HEK293 (cell line): ENCODE measurements around the gene TBL1X.

ENCODE experiments used
- CTCF ChIA-PET: fragments of 350-600 bp; formaldehyde crosslinking; extraction: SDS; loops from one replicate; lab custom pipeline; 2021; ENCODE audit warnings: antibody characterized with exemption; lab: Yijun Ruan, JAX
- POLR2A ChIA-PET: fragments of 300-600 bp; formaldehyde crosslinking; extraction: SDS; loops from one replicate; lab custom pipeline; 2020; ENCODE audit warnings: antibody characterized with exemption, inconsistent platforms; lab: Yijun Ruan, JAX
- H3K27ac ChIP-seq: fragments of 200-500 bp; sonication (Bioruptor generic); 2 replicates; pipeline ENCODE4 v1.5.1; 2014; ENCODE audit warnings: low read depth, low read length, control low read depth, inconsistent platforms; ENCODE audit errors: extremely low read depth
- H3K36me3 ChIP-seq, 2 experiments: fragments of 200-500 bp in 1 of 2; sonication (Bioruptor generic) in 1 of 2; 1 replicate in 1 of 2; 2 replicates in 1 of 2; pipeline ENCODE4 v1.5.1; 2014 to 2017; ENCODE audit warnings: inconsistent platforms in 2 of 2, low read length in 2 of 2; ENCODE audit not compliant: control insufficient read depth in 2 of 2, insufficient read depth in 1 of 2
- H3K4me1 ChIP-seq: fragments of 200-500 bp; sonication (Bioruptor generic); 2 replicates; pipeline ENCODE4 v1.5.1; 2014; ENCODE audit warnings: mild to moderate bottlenecking, low read length, inconsistent platforms; ENCODE audit not compliant: control insufficient read depth, insufficient read depth
- H3K4me3 ChIP-seq: 2 replicates; pipeline ENCODE4 v1.5.1; 2011; ENCODE audit warnings: low read depth, mild to moderate bottlenecking, control low read depth, low read length, moderate library complexity
- H3K9me3 ChIP-seq: fragments of 200-500 bp; sonication (Bioruptor generic); 2 replicates; pipeline ENCODE4 v1.5.1; 2014; ENCODE audit warnings: low read depth, low read length, inconsistent platforms; ENCODE audit not compliant: control insufficient read depth, insufficient read depth
- GLI2 ChIP-seq: fragments of 450-650 bp; formaldehyde crosslinking; IDR thresholded peaks from 2 replicates; pipeline ENCODE4; 2017; ENCODE audit warnings: missing biosample characterization, missing genetic modification characterization, low read depth, borderline replicate concordance
- GLI4 ChIP-seq: fragments of 450-650 bp; formaldehyde crosslinking; IDR thresholded peaks from 2 replicates; pipeline ENCODE4 v1.5.1; 2016; ENCODE audit warnings: missing biosample characterization, missing genetic modification characterization
- HOXA7 ChIP-seq: sonication (generic); formaldehyde crosslinking; IDR thresholded peaks from 2 replicates; pipeline ENCODE4 v1.8.1; 2022; ENCODE audit warnings: missing genetic modification reagents, borderline replicate concordance
- PRDM4 ChIP-seq: fragments of 450-650 bp; formaldehyde crosslinking; IDR thresholded peaks from 2 replicates; pipeline ENCODE4 v1.5.1; 2017; ENCODE audit warnings: missing biosample characterization, missing genetic modification characterization
- SALL2 ChIP-seq: fragments of 450-650 bp; formaldehyde crosslinking; IDR thresholded peaks from 2 replicates; pipeline ENCODE4 v1.5.0; 2017; ENCODE audit warnings: missing biosample characterization, mild to moderate bottlenecking, missing genetic modification characterization, borderline replicate concordance
- SCRT1 ChIP-seq: fragments of 450-650 bp; formaldehyde crosslinking; IDR thresholded peaks from 2 replicates; pipeline ENCODE4 v1.5.1; 2016; ENCODE audit warnings: missing biosample characterization, missing genetic modification characterization, borderline replicate concordance
- SP2 ChIP-seq: fragments of 450-650 bp; formaldehyde crosslinking; IDR thresholded peaks from 2 replicates; pipeline ENCODE4 v1.5.1; 2016; ENCODE audit warnings: missing biosample characterization, missing genetic modification characterization
- ZBTB17 ChIP-seq: fragments of 450-650 bp; formaldehyde crosslinking; IDR thresholded peaks from 2 replicates; pipeline ENCODE4 v1.5.1; 2016; ENCODE audit warnings: missing biosample characterization, missing genetic modification characterization
- ZBTB7A ChIP-seq: fragments of 450-650 bp; formaldehyde crosslinking; IDR thresholded peaks from 2 replicates; pipeline ENCODE4 v1.5.1; 2016; ENCODE audit warnings: low read depth, missing biosample characterization, missing genetic modification characterization
- ZFP69B ChIP-seq: fragments of 450-650 bp; formaldehyde crosslinking; IDR thresholded peaks from 2 replicates; pipeline ENCODE4 v1.5.1; 2016; ENCODE audit warnings: missing biosample characterization, missing genetic modification characterization
- ZNF214 ChIP-seq: fragments of 450-650 bp; formaldehyde crosslinking; IDR thresholded peaks from 2 replicates; pipeline ENCODE4 v1.5.1; 2017; ENCODE audit warnings: missing biosample characterization, mild to moderate bottlenecking, missing genetic modification characterization, borderline replicate concordance
- ZNF311 ChIP-seq: fragments of 450-650 bp; formaldehyde crosslinking; IDR thresholded peaks from 2 replicates; pipeline ENCODE4 v1.5.1; 2017; ENCODE audit warnings: missing biosample characterization, missing genetic modification characterization, borderline replicate concordance
- ZNF394 ChIP-seq: fragments of 450-650 bp; formaldehyde crosslinking; IDR thresholded peaks from 2 replicates; pipeline ENCODE4 v1.5.1; 2016; ENCODE audit warnings: missing biosample characterization, missing genetic modification characterization, mild to moderate bottlenecking, moderate library complexity, borderline replicate concordance
- ZNF585B ChIP-seq: fragments of 450-650 bp; formaldehyde crosslinking; IDR thresholded peaks from 2 replicates; pipeline ENCODE4 v1.5.1; 2016; ENCODE audit warnings: missing biosample characterization, missing genetic modification characterization
- ZNF624 ChIP-seq: fragments of 450-650 bp; formaldehyde crosslinking; IDR thresholded peaks from 2 replicates; pipeline ENCODE4 v1.5.1; 2017; ENCODE audit warnings: missing biosample characterization, missing genetic modification characterization
- ZNF664 ChIP-seq: fragments of 450-650 bp; formaldehyde crosslinking; IDR thresholded peaks from 2 replicates; pipeline ENCODE4 v1.5.1; 2016; ENCODE audit warnings: missing biosample characterization, missing genetic modification characterization
- ZNF677 ChIP-seq: fragments of 450-650 bp; IDR thresholded peaks from 2 replicates; pipeline ENCODE4 v1.5.0; 2018; ENCODE audit warnings: missing biosample characterization, mild to moderate bottlenecking, missing genetic modification characterization, moderate library complexity
- ZSCAN5A ChIP-seq: fragments of 450-650 bp; formaldehyde crosslinking; IDR thresholded peaks from 2 replicates; pipeline ENCODE4 v1.5.1; 2016; ENCODE audit warnings: missing biosample characterization, missing genetic modification characterization

Gene TBL1X

GRCh38 chrX:9466736-9467135 is 1.9 kb downstream of the TBL1X start:
- no peaks in the 10 kb centered on the region for H3K9me3 ChIP-seq
- no peaks in the 10 kb centered on the region for H3K4me1 ChIP-seq
- ChIA-PET CTCF (no interaction called here), POLR2A (interaction anchor here (0.7 kb wide), 1 partner anchor 109 kb away, joined by 3 read pairs; no protein-coding TSS in a partner anchor)
- no peak overlapping the region for H3K27ac ChIP-seq
- H3K4me3 ChIP-seq, result no peak overlapping the region; the same call in 1 of the 2 replicates
- no peak for TF ChIP-seq ZNF585B (tag by site-specific recombination)
- TF ChIP-seq ZSCAN5A (tag by site-specific recombination), result no peak
- TF ChIP-seq SP2 (tag by site-specific recombination), result no peak
- no peak for TF ChIP-seq GLI2 (tag by site-specific recombination)
- no peak for TF ChIP-seq ZFP69B (tag by site-specific recombination)
- no peak for TF ChIP-seq HOXA7 (CRISPR knock-in tag)
- TF ChIP-seq PRDM4, result no peak
- H3K36me3 ChIP-seq, result no peaks in the 10 kb centered on the region

GRCh38 chrX:9467146-9467545 is 2.3 kb downstream of the TBL1X start:
- no peak overlapping the region for H3K27ac ChIP-seq
- no peaks in the 10 kb centered on the region for H3K4me1 ChIP-seq
- no peak overlapping the region for H3K4me3 ChIP-seq
- no peaks in the 10 kb centered on the region for H3K36me3 ChIP-seq
- H3K9me3 ChIP-seq, result no peaks in the 10 kb centered on the region
- ChIA-PET CTCF (no interaction called here), POLR2A (interaction anchor here (0.7 kb wide), 1 partner anchor 110 kb away, joined by 3 read pairs; no protein-coding TSS in a partner anchor)
- no peak for TF ChIP-seq ZNF624 (tag by site-specific recombination)
- no peak for TF ChIP-seq PRDM4
- TF ChIP-seq ZNF677 (tag by site-specific recombination), result no peak
- no peak for TF ChIP-seq ZNF664 (tag by site-specific recombination)
- TF ChIP-seq ZBTB7A (tag by site-specific recombination), result no peak
- TF ChIP-seq SCRT1 (tag by site-specific recombination), result no peak
- no peak for TF ChIP-seq ZBTB17 (tag by site-specific recombination)
- TF ChIP-seq GLI4 (tag by site-specific recombination), result no peak
- no peak for TF ChIP-seq ZNF311
- no peak for TF ChIP-seq ZNF214 (tag by site-specific recombination)
- TF ChIP-seq ZNF394 (tag by site-specific recombination), result no peak
- TF ChIP-seq SALL2 (tag by site-specific recombination), result no peak
